ENCODE measurements around the gene CSGALNACT2. TPM values are rescaled to one million over a fixed set of nuclear protein-coding genes. Genes with fewer than 3 reads are reported as not detected.
"Not testable (repeated sequence)": the region's sequence is repeated elsewhere in the genome, so short reads cannot be mapped to it uniquely, and the experiment has no call there.

Gene CSGALNACT2
- total RNA-seq, 3 donors from 2014 or later, result 21.6 to 35.5 (median 27.8) TPM

DNA sequence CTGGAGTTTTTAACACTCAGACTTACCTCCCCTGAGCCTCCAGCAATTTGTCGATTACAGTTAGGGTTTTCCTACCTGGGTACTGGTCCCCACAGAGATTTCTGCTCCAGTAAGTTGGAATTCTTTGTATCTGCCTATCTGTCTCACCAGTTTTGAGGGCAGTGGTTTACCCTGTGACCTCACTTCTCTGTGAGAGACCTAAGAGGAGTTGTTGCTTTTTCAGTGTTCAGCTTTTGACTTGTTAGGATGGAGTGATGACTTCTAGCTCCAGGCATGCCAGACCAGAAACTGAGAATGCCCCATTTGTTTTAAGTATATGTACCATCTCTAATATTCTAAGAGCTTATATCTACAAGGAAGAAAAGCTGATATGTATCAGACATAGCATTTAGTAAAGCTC, 42.9 kb downstream of the CSGALNACT2 start:
- DNase-seq (ENCODE audit: low spot score in 2 of 2), result no peak
- TF ChIP-seq, protein P1, sequence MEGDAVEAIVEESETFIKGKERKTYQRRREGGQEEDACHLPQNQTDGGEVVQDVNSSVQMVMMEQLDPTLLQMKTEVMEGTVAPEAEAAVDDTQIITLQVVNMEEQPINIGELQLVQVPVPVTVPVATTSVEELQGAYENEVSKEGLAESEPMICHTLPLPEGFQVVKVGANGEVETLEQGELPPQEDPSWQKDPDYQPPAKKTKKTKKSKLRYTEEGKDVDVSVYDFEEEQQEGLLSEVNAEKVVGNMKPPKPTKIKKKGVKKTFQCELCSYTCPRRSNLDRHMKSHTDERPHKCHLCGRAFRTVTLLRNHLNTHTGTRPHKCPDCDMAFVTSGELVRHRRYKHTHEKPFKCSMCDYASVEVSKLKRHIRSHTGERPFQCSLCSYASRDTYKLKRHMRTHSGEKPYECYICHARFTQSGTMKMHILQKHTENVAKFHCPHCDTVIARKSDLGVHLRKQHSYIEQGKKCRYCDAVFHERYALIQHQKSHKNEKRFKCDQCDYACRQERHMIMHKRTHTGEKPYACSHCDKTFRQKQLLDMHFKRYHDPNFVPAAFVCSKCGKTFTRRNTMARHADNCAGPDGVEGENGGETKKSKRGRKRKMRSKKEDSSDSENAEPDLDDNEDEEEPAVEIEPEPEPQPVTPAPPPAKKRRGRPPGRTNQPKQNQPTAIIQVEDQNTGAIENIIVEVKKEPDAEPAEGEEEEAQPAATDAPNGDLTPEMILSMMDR (IDR thresholded peaks at IDR 0.05), result no peak
- no peak for TF ChIP-seq POLR2A (IDR thresholded peaks at IDR 0.05)
- no peak for TF ChIP-seq POLR2AphosphoS5 (IDR thresholded peaks at IDR 0.05)
- Histone ChIP-seq H3K4me1 (no peaks in the 10 kb centered on the region), H3K9me3 (peaks cover 0 to 4% of the 10 kb centered on the region in 2 donors), H3K27ac (no peak overlapping the region), H3K36me3 (peaks cover 5% of the 10 kb centered on the region), H3K27me3 (no peaks in the 10 kb centered on the region), H3K4me3 (no peak overlapping the region)
- intact Hi-C loops (cut with DNase I; ENCODE audit: low total_unique reads), result no loop called here

DNA sequence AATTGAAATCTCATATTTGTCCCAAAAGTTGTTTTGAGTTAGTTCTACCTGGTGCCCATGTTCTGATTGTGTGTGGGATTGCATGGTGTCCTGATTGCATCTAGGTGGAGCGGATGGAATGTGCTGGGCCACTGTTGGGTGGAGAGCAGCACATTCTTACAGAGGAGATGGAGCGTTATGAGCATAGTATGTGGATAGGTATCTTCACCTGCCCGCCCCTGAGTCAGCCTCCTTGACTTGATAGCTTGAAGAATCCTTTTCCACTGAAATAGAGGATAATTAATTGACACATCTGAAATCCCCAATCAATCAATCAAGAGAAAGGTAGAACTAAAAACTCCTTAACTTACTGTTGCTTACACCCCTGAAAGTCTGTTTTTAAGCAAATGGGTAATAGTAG, 45.5 kb downstream of the CSGALNACT2 start:
- intact Hi-C loops (cut with DNase I; ENCODE audit: low total_unique reads); H3K9me3 ChIP-seq; H3K27ac ChIP-seq; H3K4me3 ChIP-seq; H3K4me1 ChIP-seq; DNase-seq (ENCODE audit: low spot score in 2 of 2); H3K27me3 ChIP-seq; H3K36me3 ChIP-seq: not testable (repeated sequence)

DNA sequence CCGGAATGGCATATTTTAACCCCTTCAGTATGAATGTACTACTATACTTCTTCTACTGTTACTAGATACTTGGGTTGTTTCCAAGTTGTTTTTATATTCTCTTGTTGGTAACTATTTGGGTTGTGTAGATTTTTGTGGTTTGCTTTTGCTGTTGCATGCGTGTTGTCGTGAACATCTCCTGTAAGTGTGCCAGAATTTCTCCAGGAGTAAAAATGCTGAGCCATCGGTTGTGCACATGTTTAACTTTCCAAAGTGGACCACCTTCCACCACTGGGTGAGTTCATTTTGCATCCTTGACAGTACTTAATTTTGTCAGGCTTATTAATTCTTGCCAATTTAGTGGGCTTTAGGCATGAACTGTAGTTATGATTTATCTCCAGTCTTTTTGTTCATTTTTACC, 47.9 kb downstream of the CSGALNACT2 start:
- intact Hi-C loops (cut with DNase I; ENCODE audit: low total_unique reads), result no loop called here
- Histone ChIP-seq H3K27me3 (no peaks in the 10 kb centered on the region), H3K4me3 (no peak overlapping the region), H3K27ac (no peak overlapping the region), H3K4me1 (no peaks in the 10 kb centered on the region), H3K36me3 (no peaks in the 10 kb centered on the region), H3K9me3 (no peaks in the 10 kb centered on the region)
- DNase-seq (ENCODE audit: low spot score in 2 of 2), result no peak
- TF ChIP-seq POLR2A (IDR thresholded peaks at IDR 0.05), result no peak
- TF ChIP-seq, protein P1 (IDR thresholded peaks at IDR 0.05), result no peak
- TF ChIP-seq POLR2AphosphoS5 (IDR thresholded peaks at IDR 0.05), result no peak

DNA sequence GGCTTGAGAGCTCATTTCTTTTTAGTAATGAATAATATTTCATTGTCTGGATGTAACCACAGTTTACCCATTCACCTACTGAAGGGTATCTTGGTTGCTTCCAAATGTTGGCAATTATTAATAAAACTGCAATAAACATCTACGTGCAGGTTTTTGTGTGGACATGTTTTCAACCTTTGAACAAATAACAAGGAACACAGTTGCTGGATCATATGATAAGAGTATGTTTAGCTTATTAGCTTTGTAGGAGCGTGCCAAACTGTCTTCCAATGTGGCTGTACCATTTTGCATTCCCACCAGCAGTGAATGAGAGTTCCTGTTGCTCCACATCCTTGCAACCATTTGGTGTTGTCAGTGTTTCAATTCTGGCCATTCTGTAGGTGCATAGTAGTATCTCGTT, 49.0 kb downstream of the CSGALNACT2 start:
- no peaks in the 10 kb centered on the region for H3K9me3 ChIP-seq
- H3K27me3 ChIP-seq, result no peaks in the 10 kb centered on the region
- no peaks in the 10 kb centered on the region for H3K4me1 ChIP-seq
- TF ChIP-seq POLR2A (IDR thresholded peaks at IDR 0.05) (no peak), POLR2AphosphoS5 (IDR thresholded peaks at IDR 0.05) (no peak)
- TF ChIP-seq, protein P1 (IDR thresholded peaks at IDR 0.05), result no peak
- H3K36me3 ChIP-seq, result no peaks in the 10 kb centered on the region
- no peak for DNase-seq (ENCODE audit: low spot score in 2 of 2)
- H3K4me3 ChIP-seq, result no peak overlapping the region
- intact Hi-C loops (cut with DNase I; ENCODE audit: low total_unique reads), result no loop called here
- no peak overlapping the region for H3K27ac ChIP-seq

DNA sequence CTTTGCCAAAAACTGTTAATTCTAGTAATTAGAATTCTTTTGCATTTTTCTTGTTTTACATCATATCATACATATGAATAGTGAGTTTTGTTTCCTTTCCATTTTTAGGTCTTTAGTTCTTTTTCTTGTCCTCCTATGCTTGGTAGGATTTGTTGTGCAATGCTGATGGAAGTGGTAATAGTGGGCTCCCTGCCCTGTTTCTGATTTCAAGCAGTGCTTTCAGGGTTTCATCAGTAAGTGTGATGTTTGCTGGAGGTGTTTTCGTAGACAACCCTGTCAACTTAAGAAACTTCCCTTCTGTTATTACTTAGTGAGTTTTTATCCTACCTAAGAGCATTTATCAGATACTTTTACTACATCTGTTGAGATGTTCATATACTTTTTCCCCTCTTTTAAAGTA, 50.5 kb downstream of the CSGALNACT2 start:
- intact Hi-C loops (cut with DNase I; ENCODE audit: low total_unique reads), result no loop called here
- Histone ChIP-seq H3K4me3 (no peak overlapping the region), H3K36me3 (no peaks in the 10 kb centered on the region), H3K27me3 (no peaks in the 10 kb centered on the region), H3K27ac (no peak overlapping the region), H3K4me1 (no peaks in the 10 kb centered on the region), H3K9me3 (no peaks in the 10 kb centered on the region)
- TF ChIP-seq POLR2A (IDR thresholded peaks at IDR 0.05), result no peak
- no peak for TF ChIP-seq POLR2AphosphoS5 (IDR thresholded peaks at IDR 0.05)
- TF ChIP-seq, protein P1 (IDR thresholded peaks at IDR 0.05), result no peak
- DNase-seq (ENCODE audit: low spot score in 2 of 2), result no peak

DNA sequence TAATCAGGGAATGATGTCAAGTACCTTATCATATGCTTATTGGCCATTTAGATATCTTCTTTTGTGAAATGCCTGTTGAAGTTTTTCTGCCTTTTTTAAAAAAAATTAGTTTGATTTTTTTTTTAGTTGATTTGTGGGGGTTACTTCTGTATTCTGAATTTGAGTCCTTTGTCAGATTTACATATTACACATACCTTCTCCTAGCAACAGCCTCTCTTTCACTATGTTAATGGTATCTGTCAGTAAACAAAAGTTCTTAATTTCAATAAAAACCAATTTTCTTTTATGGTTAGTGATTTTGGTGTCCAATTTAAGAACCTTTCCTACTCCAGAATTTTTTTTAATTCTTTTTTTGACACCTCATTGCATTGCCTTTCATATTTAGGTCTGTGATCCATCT, 52.0 kb downstream of the CSGALNACT2 start:
- TF ChIP-seq, protein P1 (IDR thresholded peaks at IDR 0.05), result no peak
- TF ChIP-seq POLR2AphosphoS5 (IDR thresholded peaks at IDR 0.05) (no peak), POLR2A (IDR thresholded peaks at IDR 0.05) (no peak)
- Histone ChIP-seq H3K27me3 (no peaks in the 10 kb centered on the region), H3K4me3 (no peak overlapping the region), H3K36me3 (no peaks in the 10 kb centered on the region), H3K4me1 (no peaks in the 10 kb centered on the region), H3K27ac (no peak overlapping the region), H3K9me3 (no peaks in the 10 kb centered on the region)
- DNase-seq (ENCODE audit: low spot score in 2 of 2), result no peak
- intact Hi-C loops (cut with DNase I; ENCODE audit: low total_unique reads), result no loop called here
